ENCODE data around the gene CTNNA2.

The CTNNA2 gene

GRCh38 chr2:80122675-80123074, 609.8 kb downstream of the CTNNA2 start:
- no peak for DNase-seq (ENCODE audit: low read depth in 2 of 2)
- H3K4me3 ChIP-seq (replicated peaks in 1 of 2; ENCODE audit: low read depth in 2 of 2, low read length in 2 of 2): no peak overlapping the region
- no peak for TF ChIP-seq CTCF (IDR thresholded peaks at IDR 0.05; ENCODE audit: low read depth, low read length)

- peak; percentile 5 to 33 for DNase-seq (ENCODE audit: low read depth in 2 of 2)
- no peak for TF ChIP-seq CTCF (IDR thresholded peaks at IDR 0.05; ENCODE audit: low read depth, low read length)
- no peak overlapping the region for H3K4me3 ChIP-seq (replicated peaks in 1 of 2; ENCODE audit: low read depth in 2 of 2, low read length in 2 of 2)
These were observed 613.8 kb downstream of the CTNNA2 start for GRCh38 chr2:80126596-80127189.

GRCh38 chr2:80128080-80128479, 615.2 kb downstream of the CTNNA2 start:
- H3K4me3 ChIP-seq (replicated peaks in 1 of 2; ENCODE audit: low read depth in 2 of 2, low read length in 2 of 2): no peak overlapping the region
- DNase-seq (ENCODE audit: low read depth in 2 of 2): no peak
- TF ChIP-seq CTCF (IDR thresholded peaks at IDR 0.05; ENCODE audit: low read depth, low read length): no peak

GRCh38 chr2:80132281-80132680, 619.4 kb downstream of the CTNNA2 start:
- H3K4me3 ChIP-seq (replicated peaks in 1 of 2; ENCODE audit: low read depth in 2 of 2, low read length in 2 of 2): no peak overlapping the region
- no peak for TF ChIP-seq CTCF (IDR thresholded peaks at IDR 0.05; ENCODE audit: low read depth, low read length)

GRCh38 chr2:80135001-80135400, 622.1 kb downstream of the CTNNA2 start:
- no peak overlapping the region for H3K4me3 ChIP-seq (replicated peaks in 1 of 2; ENCODE audit: low read depth in 2 of 2, low read length in 2 of 2)
- no peak for DNase-seq (ENCODE audit: low read depth in 2 of 2)
- TF ChIP-seq CTCF (IDR thresholded peaks at IDR 0.05; ENCODE audit: low read depth, low read length): no peak

More at GRCh38 chr2:80132281-80132680, 619.4 kb downstream of the CTNNA2 start:
- no peak for DNase-seq (ENCODE audit: low read depth in 2 of 2)

- no peak for TF ChIP-seq CTCF (IDR thresholded peaks at IDR 0.05; ENCODE audit: low read depth, low read length)
- no peak overlapping the region for H3K4me3 ChIP-seq (replicated peaks in 1 of 2; ENCODE audit: low read depth in 2 of 2, low read length in 2 of 2)
- no peak for DNase-seq (ENCODE audit: low read depth in 2 of 2)
These were observed 623.5 kb downstream of the CTNNA2 start for GRCh38 chr2:80136338-80136737.

- no peak overlapping the region for H3K4me3 ChIP-seq (replicated peaks in 1 of 2; ENCODE audit: low read depth in 2 of 2, low read length in 2 of 2)
- no peak for TF ChIP-seq CTCF (IDR thresholded peaks at IDR 0.05; ENCODE audit: low read depth, low read length)
- DNase-seq (ENCODE audit: low read depth in 2 of 2): no peak
These were observed 626.1 kb downstream of the CTNNA2 start for GRCh38 chr2:80139001-80139400.

All from cardiac fibroblast (primary cell).